A549 (cell line): ENCODE results near the gene MSI2. TPM values are rescaled to one million over a fixed set of nuclear protein-coding genes. Genes with fewer than 3 reads are reported as not detected.

Experiments used
- ATAC-seq, 2 experiments: fragments of 200-7000 bp in 1 of 2; fragments of >200 bp in 1 of 2; cut with Nextera tagmentation in 1 of 2; cut with Tn5 transposase in 1 of 2; 3 replicates each; pipeline versions ENCODE4 v1.8.0 to v1.9.1; 2018 to 2020; ENCODE audit warnings: mild to moderate bottlenecking in 1 of 2, moderate library complexity in 1 of 2
- CTCF ChIA-PET: fragments of 300-600 bp; sonication (Branson Sonifier 250); formaldehyde crosslinking; extraction: SDS; loops from one replicate; lab custom pipeline; 2021; ENCODE audit warnings: antibody characterized with exemption, inconsistent platforms; lab: Yijun Ruan, JAX
- POLR2A ChIA-PET: fragments of 350-600 bp; formaldehyde crosslinking; extraction: SDS; loops from one replicate; lab custom pipeline; 2021; ENCODE audit warnings: antibody characterized with exemption, inconsistent platforms; lab: Yijun Ruan, JAX
- DNase-seq, 2 experiments: peaks; one replicate each; pipeline versions ENCODE4 v3.0.0 to v3.0.0-alpha.2; 2011 to 2016; ENCODE audit warnings: low read depth in 1 of 2, low spot score in 1 of 2
- FAIRE-seq: peaks from 2 replicates; lab custom pipeline; 2011; peaks lifted over from hg19 to GRCh38; lab: Jason Lieb, UNC
- H3K27ac ChIP-seq, 2 experiments: fragments of >200 bp; sonication (Bioruptor Twin); formaldehyde crosslinking; 3 replicates each; pipeline ENCODE4 v1.5.1; 2016 to 2017
- H3K4me1 ChIP-seq: fragments of >200 bp; sonication (Bioruptor Twin); formaldehyde crosslinking; 3 replicates; pipeline ENCODE4 v1.6.1; 2016
- H3K4me2 ChIP-seq: fragments of >200 bp; sonication (Bioruptor Twin); formaldehyde crosslinking; 3 replicates; pipeline ENCODE4 v1.6.1; 2016
- H3K4me3 ChIP-seq: fragments of >200 bp; sonication (Bioruptor Twin); formaldehyde crosslinking; 3 replicates; pipeline ENCODE4 v1.5.1; 2016
- H3K9me3 ChIP-seq: fragments of >200 bp; sonication (Bioruptor Twin); formaldehyde crosslinking; 3 replicates; pipeline ENCODE4 v1.6.1; 2016
- E2F6 ChIP-seq: IDR thresholded peaks from 2 replicates; pipeline ENCODE4 v1.6.1; 2012; ENCODE audit warnings: low read depth, borderline replicate concordance
- EHMT2 ChIP-seq: fragments of 200-600 bp; sonication (generic); IDR thresholded peaks from 2 replicates; pipeline ENCODE4 v1.6.1; 2016; ENCODE audit warnings: antibody characterized with exemption, low read depth, mild to moderate bottlenecking, moderate library complexity
- ELK1 ChIP-seq: fragments of 150-350 bp; IDR thresholded peaks from 2 replicates; pipeline ENCODE4 v1.6.1; 2014; ENCODE audit warnings: low read depth, mild to moderate bottlenecking, low read length
- FOSL2 ChIP-seq, 2 experiments: fragments of 450-650 bp in 1 of 2; fragments of >200 bp in 1 of 2; sonication (Bioruptor Twin) in 1 of 2; formaldehyde crosslinking; IDR thresholded peaks; 2 replicates each; pipeline versions ENCODE4 v1.5.0 to v1.6.1; 2016 to 2020; ENCODE audit warnings: mild to moderate bottlenecking in 1 of 2, moderate library complexity in 1 of 2
- FOXS1 ChIP-seq: fragments of 250-450 bp; sonication (Bioruptor Pico); IDR thresholded peaks from 2 replicates; pipeline ENCODE4 v1.5.0; 2020; ENCODE audit warnings: mild to moderate bottlenecking, moderate library complexity
- HOXA7 ChIP-seq: fragments of 250-450 bp; sonication (Bioruptor Pico); IDR thresholded peaks from 2 replicates; pipeline ENCODE4 v1.5.0; 2020; ENCODE audit warnings: mild to moderate bottlenecking, moderate library complexity
- HOXB13 ChIP-seq: fragments of 250-450 bp; sonication (Bioruptor Pico); IDR thresholded peaks from 2 replicates; pipeline ENCODE4 v1.5.0; 2020; ENCODE audit warnings: low read depth, mild to moderate bottlenecking, moderate library complexity
- HOXB5 ChIP-seq: fragments of 250-450 bp; sonication (Bioruptor Pico); IDR thresholded peaks from 2 replicates; pipeline ENCODE4 v1.5.0; 2020; ENCODE audit warnings: mild to moderate bottlenecking, moderate library complexity
- JUN ChIP-seq, 2 experiments: fragments of >200 bp; sonication (Bioruptor Twin); formaldehyde crosslinking; IDR thresholded peaks; 2 replicates in 1 of 2; 3 replicates in 1 of 2; pipeline ENCODE4 v1.6.1; 2016 to 2017
- KDM1A ChIP-seq: fragments of 200-600 bp; sonication (generic); IDR thresholded peaks from 2 replicates; pipeline ENCODE4 v1.6.1; 2016; ENCODE audit warnings: low read depth, mild to moderate bottlenecking
- MYC ChIP-seq: IDR thresholded peaks from 2 replicates; pipeline ENCODE4 v1.6.1; 2012; ENCODE audit warnings: mild to moderate bottlenecking, inconsistent platforms, low read length, improper control_type of control experiment, borderline replicate concordance
- NFE2L2 ChIP-seq: fragments of 150-350 bp; conservative IDR thresholded peaks from 2 replicates; pipeline ENCODE4 v1.6.1; 2014; ENCODE audit warnings: low read length
- NPAS2 ChIP-seq: fragments of 250-450 bp; sonication (Bioruptor Pico); IDR thresholded peaks from 2 replicates; pipeline ENCODE4 v1.8.0; 2022; ENCODE audit warnings: mild to moderate bottlenecking, moderate library complexity, borderline replicate concordance
- PHF8 ChIP-seq: fragments of 200-600 bp; sonication (generic); IDR thresholded peaks from 2 replicates; pipeline ENCODE4 v1.6.1; 2016; ENCODE audit warnings: low read depth, mild to moderate bottlenecking, antibody characterized with exemption, moderate library complexity, borderline replicate concordance
- POLR2A ChIP-seq: IDR thresholded peaks from 2 replicates; pipeline ENCODE4 v1.6.1; 2012; ENCODE audit warnings: mild to moderate bottlenecking, low read length
- POLR2AphosphoS2 ChIP-seq: conservative IDR thresholded peaks from 2 replicates; pipeline ENCODE4 v1.6.1; 2012; ENCODE audit warnings: low read length, improper control_type of control experiment, inconsistent platforms
- RARB ChIP-seq: fragments of 250-450 bp; sonication (Bioruptor Pico); IDR thresholded peaks from 2 replicates; pipeline ENCODE4 v1.8.0; 2021; ENCODE audit warnings: mild to moderate bottlenecking, moderate library complexity
- RCOR1 ChIP-seq: fragments of 150-350 bp; IDR thresholded peaks from 2 replicates; pipeline ENCODE4 v1.6.1; 2014; ENCODE audit warnings: antibody characterized with exemption, low read length, low read depth
- RFX5 ChIP-seq: fragments of 450-650 bp; IDR thresholded peaks from 2 replicates; pipeline ENCODE4 v1.7.1; 2014; ENCODE audit warnings: antibody characterized with exemption, mild to moderate bottlenecking, moderate library complexity
- ZNF302 ChIP-seq: fragments of 250-450 bp; sonication (Bioruptor Pico); IDR thresholded peaks from 2 replicates; pipeline ENCODE4 v1.9.0; 2021; ENCODE audit warnings: inconsistent platforms, mild to moderate bottlenecking, moderate library complexity
- WGBS: methylation state at CpG from one replicate; pipeline ENCODE4 v1.1.6; 2017; ENCODE audit errors: missing lambda C conversion rate; 5-methylcytosine and 5-hydroxymethylcytosine counted together
- polyA plus RNA-seq, 4 experiments: library from polyadenylated mRNA; depleted of rRNA in 3 of 4; stranded (reverse); fragments of >200 nt; fragmentation: RNase III in 1 of 4; extraction: RNeasy Plus Mini Kit Qiagen cat#74134 plus additional on column Dnase treatment in 1 of 4; gene quantifications; 2 replicates in 3 of 4; 3 replicates in 1 of 4; pipeline ENCODE4 v1.2.3, GENCODE V29; 2011 to 2017
- TF ChIP-seq, protein P1 (sequence below): IDR thresholded peaks from 2 replicates; pipeline ENCODE4 v1.6.1; 2012

The MSI2 gene
- polyA plus RNA-seq, 2 of the 4 experiments (the other 2 are of a cell fraction): 43.6 to 44.4 TPM

GRCh38 chr17:57625957-57626356 is 369.6 kb downstream of the MSI2 start:
- no peak for FAIRE-seq
- 95% methylated on average over 6 of the region's 9 CpGs for WGBS
- POLR2A ChIA-PET: no interaction called here

GRCh38 chr17:57626520-57627210 is 370.3 kb downstream of the MSI2 start:
- Histone ChIP-seq H3K4me2 (no peak overlapping the region), H3K4me1 (peaks cover 17% of the 10 kb centered on the region), H3K9me3 (no peaks in the 10 kb centered on the region), H3K4me3 (no peak overlapping the region), H3K27ac (no peak overlapping the region)
- CTCF ChIA-PET: interaction anchor here (0.6 to 1.7 kb wide), 7 partner anchors 9 to 45 kb away, joined by 3 to 6 read pairs (median 3); no protein-coding TSS in a partner anchor
- WGBS: 89% methylated on average over 16 of the region's 16 CpGs
- no peak for FAIRE-seq
- POLR2A ChIA-PET: no interaction called here
- ATAC-seq: no peak
- TF ChIP-seq RFX5 (no peak), NFE2L2 (no peak), HOXA7 (CRISPR knock-in tag) (no peak)
- no peak for DNase-seq

More at GRCh38 chr17:57625957-57626356, 369.6 kb downstream of the MSI2 start:
- ATAC-seq (no peak), DNase-seq (no peak)
- H3K9me3 ChIP-seq: no peaks in the 10 kb centered on the region
- H3K4me1 ChIP-seq: peaks cover 17% of the 10 kb centered on the region
- CTCF ChIA-PET: interaction anchor here (0.9 to 9.0 kb wide), 5 partner anchors 11 to 27 kb away, joined by 3 to 63 read pairs (median 3); no protein-coding TSS in a partner anchor
- no peak overlapping the region for H3K27ac ChIP-seq
- H3K4me3 ChIP-seq: no peak overlapping the region
- no peak for TF ChIP-seq ZNF302
- TF ChIP-seq JUN (IDR thresholded peaks at IDR 0.05): no peak
- no peak for TF ChIP-seq KDM1A
- TF ChIP-seq PHF8: no peak
- TF ChIP-seq MYC: no peak
- no peak for TF ChIP-seq E2F6
- no peak for TF ChIP-seq FOXS1
- no peak for TF ChIP-seq NFE2L2
- TF ChIP-seq EHMT2: no peak
- TF ChIP-seq RCOR1: no peak
- no peak for TF ChIP-seq HOXB5
- TF ChIP-seq POLR2A: no peak
- TF ChIP-seq, protein P1, sequence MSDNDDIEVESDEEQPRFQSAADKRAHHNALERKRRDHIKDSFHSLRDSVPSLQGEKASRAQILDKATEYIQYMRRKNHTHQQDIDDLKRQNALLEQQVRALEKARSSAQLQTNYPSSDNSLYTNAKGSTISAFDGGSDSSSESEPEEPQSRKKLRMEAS: no peak
- TF ChIP-seq POLR2AphosphoS2: no peak
- TF ChIP-seq RARB (CRISPR knock-in tag): no peak
- TF ChIP-seq ELK1: no peak
- H3K4me2 ChIP-seq: no peak overlapping the region

DNA sequence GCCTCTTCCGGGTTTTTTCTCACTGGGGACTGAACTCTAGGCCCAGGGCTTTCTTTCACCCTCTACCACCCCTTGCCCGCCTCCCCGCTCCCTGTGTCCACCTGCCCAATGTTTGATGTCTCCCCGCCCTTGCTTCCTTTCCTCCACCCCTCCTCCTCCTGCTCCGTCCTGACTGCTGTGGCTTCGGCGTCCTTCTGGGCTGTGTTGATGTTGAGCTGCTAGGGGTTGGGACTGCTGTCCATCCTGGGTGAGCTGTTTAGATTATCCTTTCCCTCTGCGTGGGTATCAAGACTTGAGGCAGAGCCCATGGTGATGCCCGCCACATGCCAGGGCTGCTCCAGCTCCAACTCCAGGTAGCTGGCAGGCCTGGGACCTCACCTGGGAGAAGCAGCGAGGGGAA is 371.3 kb downstream of the MSI2 start:
- no peak overlapping the region for H3K4me2 ChIP-seq
- POLR2A ChIA-PET: no interaction called here
- ATAC-seq: no peak
- CTCF ChIA-PET: interaction anchor here (1.0 to 2.2 kb wide), 5 partner anchors 11 to 44 kb away, joined by 3 to 7 read pairs (median 5); no protein-coding TSS in a partner anchor
- no peak for DNase-seq
- 95% methylated on average over 10 of the region's 10 CpGs for WGBS
- TF ChIP-seq FOXS1 (no peak), NPAS2 (CRISPR knock-in tag) (no peak), FOSL2 (IDR thresholded peaks at IDR 0.05) (no peak), FOSL2 (CRISPR knock-in tag; IDR thresholded peaks at IDR 0.05) (no peak), HOXB13 (CRISPR knock-in tag) (no peak), HOXB5 (no peak)
- H3K4me3 ChIP-seq: no peak overlapping the region
- H3K9me3 ChIP-seq: no peaks in the 10 kb centered on the region
- no peak for FAIRE-seq
- H3K27ac ChIP-seq: no peak overlapping the region
- H3K4me1 ChIP-seq: peaks cover 13% of the 10 kb centered on the region
